Stimulated activated CD8-positive, alpha-beta memory T cell treated with anti-CD3 and anti-CD28 coated beads, Interleukin-4, amount 100 ng/mL, for 24 hours (primary cell): ENCODE results near the gene DKKL1.
"Not testable (repeated sequence)": the region's sequence is repeated elsewhere in the genome, so short reads cannot be mapped to it uniquely, and the experiment has no call there.

Source experiments
- DNase-seq: peaks from one replicate; pipeline ENCODE4 v3.0.0-alpha.2; 2020; ENCODE audit warnings: low read depth

DKKL1 gene

GRCh38 chr19:49362048-49362928 is 1.4 kb upstream of the DKKL1 start, which contains the start of gene TEAD2:
Gene TEAD2, minus strand, starts transcription at chr19:49362416. Its CDS starts 2,341 bp downstream, at chr19:49360075.
- DNase-seq = no peak

GRCh38 chr19:49362929-49363267 is 779 bp upstream of the DKKL1 start:
- no peak for DNase-seq

- DNase-seq = no peak
These were observed 533 bp downstream of the DKKL1 start for GRCh38 chr19:49364083-49364737.

GRCh38 chr19:49366110-49366509 is 2.4 kb downstream of the DKKL1 start:
- DNase-seq = no peak

- no peak for DNase-seq
These were observed 5.2 kb downstream of the DKKL1 start for GRCh38 chr19:49368711-49369358.

- no peak for DNase-seq
These were observed 7.5 kb downstream of the DKKL1 start for GRCh38 chr19:49371184-49371583.

- not testable (repeated sequence) for DNase-seq
These were observed 9.5 kb downstream of the DKKL1 start for GRCh38 chr19:49373174-49373573.

GRCh38 chr19:49374665-49375434 is 11.2 kb downstream of the DKKL1 start:
- DNase-seq = no peak

GRCh38 chr19:49378512-49378911 is 14.8 kb downstream of the DKKL1 start:
- no peak for DNase-seq

GRCh38 chr19:49380391-49380790 is 16.7 kb downstream of the DKKL1 start:
- no peak for DNase-seq

- no peak for DNase-seq
These were observed 19.0 kb downstream of the DKKL1 start for GRCh38 chr19:49382639-49383038.

- DNase-seq = no peak
These were observed 19.9 kb downstream of the DKKL1 start for GRCh38 chr19:49383599-49383998.

GRCh38 chr19:49387936-49388372 is 24.3 kb downstream of the DKKL1 start, which contains the start of gene KASH5:
Gene KASH5, plus strand, starts transcription at chr19:49388249. Its CDS starts 2,635 bp downstream, at chr19:49390884.
- peak; percentile 73 for DNase-seq

GRCh38 chr19:49389406-49389805 is 25.7 kb downstream of the DKKL1 start:
- DNase-seq = no peak

- DNase-seq = no peak
These were observed 26.7 kb downstream of the DKKL1 start for GRCh38 chr19:49390131-49390928.

GRCh38 chr19:49390929-49391359 is 27.3 kb downstream of the DKKL1 start:
- DNase-seq = no peak

GRCh38 chr19:49391581-49392399 is 28.1 kb downstream of the DKKL1 start:
- peak; percentile 62 for DNase-seq

- no peak for DNase-seq
These were observed 30.2 kb downstream of the DKKL1 start for GRCh38 chr19:49393881-49394280.

- DNase-seq = no peak
These were observed 32.1 kb downstream of the DKKL1 start for GRCh38 chr19:49395581-49396407.
